ENCODE measurements around the gene SNRNP40. TPM values are rescaled to one million over a fixed set of nuclear protein-coding genes. Genes with fewer than 3 reads are reported as not detected.

Gene SNRNP40
- total and polyA plus RNA-seq, 2 donors (not counting 3 experiments of a cell fraction or from before 2014, with no cell fraction given), result 66.3 to 78.1 TPM

DNA sequence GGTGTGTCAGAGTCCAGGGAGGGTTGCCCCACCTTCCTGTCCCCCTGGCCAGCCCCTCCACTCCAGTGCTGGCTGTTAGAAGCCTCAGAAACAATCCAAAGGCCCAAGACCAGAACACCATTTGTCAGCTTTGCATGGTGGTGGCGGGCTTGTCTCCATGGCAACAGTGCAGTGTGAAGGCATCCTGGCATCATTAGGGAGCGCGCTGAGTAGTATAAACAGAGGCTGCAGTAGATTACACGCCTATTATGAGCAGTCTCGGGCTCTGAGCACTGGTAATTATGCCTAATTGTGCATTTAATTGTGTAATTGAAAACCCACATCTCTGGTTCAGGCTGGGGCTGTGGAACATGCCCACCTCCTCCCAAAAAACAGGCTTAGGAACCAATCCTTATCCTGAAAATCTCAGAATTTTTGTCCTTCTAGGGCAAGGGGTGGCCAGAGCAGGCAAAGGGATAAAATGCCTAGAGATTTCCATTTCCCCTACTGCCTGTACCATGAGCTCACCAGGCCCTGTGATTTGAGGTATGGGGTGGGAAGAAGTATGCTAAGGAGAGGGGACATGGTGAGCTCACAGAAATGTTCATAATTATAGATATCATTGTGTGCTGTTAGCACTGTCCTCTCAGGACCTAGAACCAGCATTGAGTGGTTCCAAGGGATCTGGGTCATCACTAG is 68.6 kb downstream of the SNRNP40 start:
- no peaks in the 10 kb centered on the region for H3K36me3 ChIP-seq (ENCODE audit: control insufficient read depth in 2 of 2, extremely low read depth in 1 of 2, insufficient read depth in 2 of 2, low read length in 2 of 2)
- dilution Hi-C loops (cut with MboI; ENCODE audit: extremely low pct_ligation_motif_present, low sequenced_read_pairs), result no loop called here
- intact Hi-C loops (cut with micrococcal nuclease), result no loop called here
- no peaks in the 10 kb centered on the region for H3K9me1 ChIP-seq (replicated peaks; ENCODE audit: control insufficient read depth, extremely low read depth, insufficient read depth, low read length)
- H3K4me3 ChIP-seq (replicated peaks in 1 of 3; ENCODE audit: insufficient read depth in 1 of 3, low read depth in 1 of 3, low read length in 3 of 3), result no peak overlapping the region
- H3K9me3 ChIP-seq (replicated peaks; ENCODE audit: control insufficient read depth, insufficient read depth, low read length), result no peaks in the 10 kb centered on the region
- H3K27me3 ChIP-seq (ENCODE audit: control insufficient read depth in 2 of 2, insufficient read depth in 2 of 2, low read length in 2 of 2), result no peaks in the 10 kb centered on the region
- H3K9ac ChIP-seq (replicated peaks; ENCODE audit: extremely low read depth, insufficient read depth, low read length), result no peak overlapping the region
- ChIA-PET CTCF (interaction anchor here (1.0 kb wide), 1 partner anchor 321 kb away, joined by 3 read pairs; no protein-coding TSS in a partner anchor), POLR2A (no interaction called here)
- H4K20me1 ChIP-seq (replicated peaks; ENCODE audit: control insufficient read depth, extremely low read depth, insufficient read depth, low read length), result no peaks in the 10 kb centered on the region
- H3K79me2 ChIP-seq (ENCODE audit: control insufficient read depth, insufficient read depth, low read length), result no peaks in the 10 kb centered on the region
- H3K4me2 ChIP-seq (ENCODE audit: insufficient read depth, low read length), result no peak overlapping the region
- no peaks in the 10 kb centered on the region for H3K4me1 ChIP-seq (ENCODE audit: control insufficient read depth, extremely low read depth, insufficient read depth, low read length)
- BruUV-seq (replicated peaks), result no TSS peak
- TF ChIP-seq, protein P1, sequence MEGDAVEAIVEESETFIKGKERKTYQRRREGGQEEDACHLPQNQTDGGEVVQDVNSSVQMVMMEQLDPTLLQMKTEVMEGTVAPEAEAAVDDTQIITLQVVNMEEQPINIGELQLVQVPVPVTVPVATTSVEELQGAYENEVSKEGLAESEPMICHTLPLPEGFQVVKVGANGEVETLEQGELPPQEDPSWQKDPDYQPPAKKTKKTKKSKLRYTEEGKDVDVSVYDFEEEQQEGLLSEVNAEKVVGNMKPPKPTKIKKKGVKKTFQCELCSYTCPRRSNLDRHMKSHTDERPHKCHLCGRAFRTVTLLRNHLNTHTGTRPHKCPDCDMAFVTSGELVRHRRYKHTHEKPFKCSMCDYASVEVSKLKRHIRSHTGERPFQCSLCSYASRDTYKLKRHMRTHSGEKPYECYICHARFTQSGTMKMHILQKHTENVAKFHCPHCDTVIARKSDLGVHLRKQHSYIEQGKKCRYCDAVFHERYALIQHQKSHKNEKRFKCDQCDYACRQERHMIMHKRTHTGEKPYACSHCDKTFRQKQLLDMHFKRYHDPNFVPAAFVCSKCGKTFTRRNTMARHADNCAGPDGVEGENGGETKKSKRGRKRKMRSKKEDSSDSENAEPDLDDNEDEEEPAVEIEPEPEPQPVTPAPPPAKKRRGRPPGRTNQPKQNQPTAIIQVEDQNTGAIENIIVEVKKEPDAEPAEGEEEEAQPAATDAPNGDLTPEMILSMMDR (IDR thresholded peaks at IDR 0.05; ENCODE audit: extremely low read depth in 1 of 2, insufficient read depth in 1 of 2, low read depth in 1 of 2, low read length in 2 of 2), result no peak
- no peak for TF ChIP-seq POLR2AphosphoS5 (IDR thresholded peaks at IDR 0.05; ENCODE audit: insufficient read depth, low read depth, low read length)
- TF ChIP-seq EZH2 (IDR thresholded peaks at IDR 0.05; ENCODE audit: borderline replicate concordance, low read depth, low read length, severe bottlenecking), result no peak
- TF ChIP-seq JUN (IDR thresholded peaks at IDR 0.05; ENCODE audit: borderline replicate concordance, insufficient read depth, insufficient read length, low read depth), result no peak
- TF ChIP-seq, protein P2, sequence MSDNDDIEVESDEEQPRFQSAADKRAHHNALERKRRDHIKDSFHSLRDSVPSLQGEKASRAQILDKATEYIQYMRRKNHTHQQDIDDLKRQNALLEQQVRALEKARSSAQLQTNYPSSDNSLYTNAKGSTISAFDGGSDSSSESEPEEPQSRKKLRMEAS (IDR thresholded peaks at IDR 0.05; ENCODE audit: insufficient read depth, insufficient read length), result no peak
- TF ChIP-seq GATA2 (IDR thresholded peaks at IDR 0.05; ENCODE audit: insufficient read depth, insufficient read length, low read depth, low read length), result no peak
- TF ChIP-seq POLR2A (IDR thresholded peaks at IDR 0.05; ENCODE audit: low read depth, low read length), result no peak
- TF ChIP-seq MYC (IDR thresholded peaks at IDR 0.05; ENCODE audit: low read depth, low read length), result no peak
- no peak for TF ChIP-seq FOS (IDR thresholded peaks at IDR 0.05; ENCODE audit: borderline replicate concordance, insufficient read depth, low read length)
- no peak overlapping the region for H3K27ac ChIP-seq (ENCODE audit: insufficient read depth, low read depth, low read length)
- H2AFZ ChIP-seq (ENCODE audit: low read depth, low read length), result no peak overlapping the region
- DNase-seq (ENCODE audit: low read depth, low spot score) (no peak), FAIRE-seq (no peak)
